Panc1 (cell line): ENCODE data around the gene LONRF2.

Experiments used
- POLR2AphosphoS5 ChIP-seq: IDR thresholded peaks from 2 replicates; pipeline ENCODE4 v1.6.1; 2012; ENCODE audit warnings: mild to moderate bottlenecking, low read depth, low read length, moderate library complexity
- SIN3A ChIP-seq: IDR thresholded peaks from 2 replicates; pipeline ENCODE4 v1.6.1; 2012; ENCODE audit warnings: low read depth, mild to moderate bottlenecking, low read length, moderate library complexity, borderline replicate concordance; ENCODE audit not compliant: insufficient read depth
- TCF7L2 ChIP-seq: IDR thresholded peaks from 2 replicates; pipeline ENCODE4 v1.6.1; 2011; ENCODE audit warnings: mild to moderate bottlenecking, low read depth, low read length, inconsistent platforms
- TF ChIP-seq, protein P1 (sequence below): fragments of 450-650 bp; IDR thresholded peaks from 2 replicates; pipeline ENCODE4 v1.5.1; 2017; ENCODE audit warnings: mild to moderate bottlenecking
- TF ChIP-seq, protein P2 (sequence below), 2 experiments: IDR thresholded peaks; 2 replicates each; pipeline ENCODE4 v1.6.1; 2011 to 2012; ENCODE audit warnings: low read depth in 2 of 2, control low read depth in 1 of 2, low read length in 1 of 2, mild to moderate bottlenecking in 1 of 2, moderate library complexity in 1 of 2; ENCODE audit not compliant: insufficient read depth in 1 of 2

- TF ChIP-seq, protein P1, sequence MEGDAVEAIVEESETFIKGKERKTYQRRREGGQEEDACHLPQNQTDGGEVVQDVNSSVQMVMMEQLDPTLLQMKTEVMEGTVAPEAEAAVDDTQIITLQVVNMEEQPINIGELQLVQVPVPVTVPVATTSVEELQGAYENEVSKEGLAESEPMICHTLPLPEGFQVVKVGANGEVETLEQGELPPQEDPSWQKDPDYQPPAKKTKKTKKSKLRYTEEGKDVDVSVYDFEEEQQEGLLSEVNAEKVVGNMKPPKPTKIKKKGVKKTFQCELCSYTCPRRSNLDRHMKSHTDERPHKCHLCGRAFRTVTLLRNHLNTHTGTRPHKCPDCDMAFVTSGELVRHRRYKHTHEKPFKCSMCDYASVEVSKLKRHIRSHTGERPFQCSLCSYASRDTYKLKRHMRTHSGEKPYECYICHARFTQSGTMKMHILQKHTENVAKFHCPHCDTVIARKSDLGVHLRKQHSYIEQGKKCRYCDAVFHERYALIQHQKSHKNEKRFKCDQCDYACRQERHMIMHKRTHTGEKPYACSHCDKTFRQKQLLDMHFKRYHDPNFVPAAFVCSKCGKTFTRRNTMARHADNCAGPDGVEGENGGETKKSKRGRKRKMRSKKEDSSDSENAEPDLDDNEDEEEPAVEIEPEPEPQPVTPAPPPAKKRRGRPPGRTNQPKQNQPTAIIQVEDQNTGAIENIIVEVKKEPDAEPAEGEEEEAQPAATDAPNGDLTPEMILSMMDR, result no peak
- TF ChIP-seq POLR2AphosphoS5 (no peak), SIN3A (no peak), TCF7L2 (no peak)
- TF ChIP-seq, protein P2, sequence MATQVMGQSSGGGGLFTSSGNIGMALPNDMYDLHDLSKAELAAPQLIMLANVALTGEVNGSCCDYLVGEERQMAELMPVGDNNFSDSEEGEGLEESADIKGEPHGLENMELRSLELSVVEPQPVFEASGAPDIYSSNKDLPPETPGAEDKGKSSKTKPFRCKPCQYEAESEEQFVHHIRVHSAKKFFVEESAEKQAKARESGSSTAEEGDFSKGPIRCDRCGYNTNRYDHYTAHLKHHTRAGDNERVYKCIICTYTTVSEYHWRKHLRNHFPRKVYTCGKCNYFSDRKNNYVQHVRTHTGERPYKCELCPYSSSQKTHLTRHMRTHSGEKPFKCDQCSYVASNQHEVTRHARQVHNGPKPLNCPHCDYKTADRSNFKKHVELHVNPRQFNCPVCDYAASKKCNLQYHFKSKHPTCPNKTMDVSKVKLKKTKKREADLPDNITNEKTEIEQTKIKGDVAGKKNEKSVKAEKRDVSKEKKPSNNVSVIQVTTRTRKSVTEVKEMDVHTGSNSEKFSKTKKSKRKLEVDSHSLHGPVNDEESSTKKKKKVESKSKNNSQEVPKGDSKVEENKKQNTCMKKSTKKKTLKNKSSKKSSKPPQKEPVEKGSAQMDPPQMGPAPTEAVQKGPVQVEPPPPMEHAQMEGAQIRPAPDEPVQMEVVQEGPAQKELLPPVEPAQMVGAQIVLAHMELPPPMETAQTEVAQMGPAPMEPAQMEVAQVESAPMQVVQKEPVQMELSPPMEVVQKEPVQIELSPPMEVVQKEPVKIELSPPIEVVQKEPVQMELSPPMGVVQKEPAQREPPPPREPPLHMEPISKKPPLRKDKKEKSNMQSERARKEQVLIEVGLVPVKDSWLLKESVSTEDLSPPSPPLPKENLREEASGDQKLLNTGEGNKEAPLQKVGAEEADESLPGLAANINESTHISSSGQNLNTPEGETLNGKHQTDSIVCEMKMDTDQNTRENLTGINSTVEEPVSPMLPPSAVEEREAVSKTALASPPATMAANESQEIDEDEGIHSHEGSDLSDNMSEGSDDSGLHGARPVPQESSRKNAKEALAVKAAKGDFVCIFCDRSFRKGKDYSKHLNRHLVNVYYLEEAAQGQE (IDR thresholded peaks at IDR 0.05; ENCODE audit: insufficient read depth in 1 of 2, low read depth in 2 of 2, low read length in 1 of 2), result no peak
Observed at GRCh38 chr2:100344433-100344832, 22.1 kb upstream of the LONRF2 start.
